Measurements from ENCODE around the gene APBB1IP.
"Not testable (repeated sequence)": the region's sequence is repeated elsewhere in the genome, so short reads cannot be mapped to it uniquely, and the experiment has no call there.

GRCh38 chr10:26504429-26504828, 66.3 kb downstream of the APBB1IP start:
- TF ChIP-seq CTCF, POLR2A (IDR thresholded peaks at IDR 0.05): not testable (repeated sequence)

All from lower leg skin (tissue), 3 donors.